ENCODE data around the gene ATP6V0E1.
"Not testable (repeated sequence)": the region's sequence is repeated elsewhere in the genome, so short reads cannot be mapped to it uniquely, and the experiment has no call there.

ATP6V0E1 gene

GRCh38 chr5:173015192-173015591 is 31.6 kb downstream of the ATP6V0E1 start:
- H3K4me2 ChIP-seq (ENCODE audit: low read depth, low read length, poor library complexity, severe bottlenecking), result no peak overlapping the region
- peaks cover 31% of the 10 kb centered on the region; the same call in 1 of the 2 replicates for H4K20me1 ChIP-seq (ENCODE audit: low read depth, low read length)
- H3K27ac ChIP-seq (ENCODE audit: low read depth, low read length), result no peak overlapping the region

DNA sequence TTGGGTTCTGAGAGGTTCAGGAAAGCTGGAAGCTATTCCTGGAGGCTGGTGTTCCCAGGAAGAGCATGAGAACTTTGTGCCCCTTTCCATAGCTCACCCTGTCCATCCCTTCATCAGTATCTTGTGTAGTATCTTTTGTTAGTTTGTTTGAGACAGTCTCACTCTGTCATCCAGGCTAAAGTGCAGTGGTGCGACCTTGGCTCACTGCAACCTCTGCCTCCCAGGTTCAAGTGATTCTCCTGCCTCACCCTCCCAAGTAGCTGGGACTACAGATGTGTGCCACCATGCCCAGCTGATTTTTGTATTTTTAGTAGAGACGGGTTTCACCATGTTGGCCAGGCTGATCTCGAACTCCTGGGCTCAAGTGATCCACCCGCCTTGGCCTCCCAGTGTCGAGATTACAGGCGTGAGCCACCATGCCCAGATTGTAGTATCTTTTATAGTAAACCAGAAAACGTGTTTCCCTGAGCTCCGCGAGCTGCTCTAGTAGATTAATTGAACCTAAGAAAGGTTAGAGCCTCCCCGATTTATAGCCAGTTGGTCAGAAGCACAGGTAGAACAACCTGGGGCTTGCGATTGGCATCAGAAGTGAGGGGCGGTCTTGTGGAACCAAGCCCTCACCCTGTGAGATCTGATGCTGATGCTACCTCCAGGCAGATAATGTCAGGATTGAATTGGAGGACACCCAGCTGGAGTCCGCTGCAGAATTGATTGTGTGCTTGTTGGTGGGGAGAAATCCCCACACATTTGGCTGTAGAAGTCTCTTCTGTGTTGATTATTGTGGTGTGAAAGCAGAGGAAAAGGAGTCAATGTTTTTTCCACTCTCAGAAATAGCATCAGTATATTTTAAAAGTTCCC is 32.3 kb downstream of the ATP6V0E1 start:
- no peak for TF ChIP-seq EZH2phosphoT487 (conservative IDR thresholded peaks at IDR 0.05; ENCODE audit: low read length)
- TF ChIP-seq CTCF (IDR thresholded peaks at IDR 0.05; ENCODE audit: insufficient read depth, low read length, poor library complexity, severe bottlenecking), result no peak
- Histone ChIP-seq H3K9me3 (ENCODE audit: insufficient read depth, low read length) (no peaks in the 10 kb centered on the region), H3K4me3 (ENCODE audit: insufficient read depth, low read length, poor library complexity, severe bottlenecking) (no peak overlapping the region), H3F3A (ENCODE audit: insufficient read depth) (peaks cover 3% of the 10 kb centered on the region; the same call in 1 of the 2 replicates), H3K27ac (ENCODE audit: low read depth, low read length) (no peak overlapping the region), H3K36me3 (ENCODE audit: low read length) (no peaks in the 10 kb centered on the region; the same call in 1 of the 2 replicates), H3K9me2 (replicated peaks; ENCODE audit: insufficient read depth, low read length) (no peaks in the 10 kb centered on the region), H3K79me2 (ENCODE audit: insufficient read depth, low read length) (peaks cover 98% of the 10 kb centered on the region), H3K27me3 (ENCODE audit: low read length) (no peaks in the 10 kb centered on the region), H3K4me2 (ENCODE audit: low read depth, low read length, poor library complexity, severe bottlenecking) (no peak overlapping the region), H3K9ac (ENCODE audit: low read length) (no peak overlapping the region), H2AFZ (ENCODE audit: low read depth, low read length, severe bottlenecking) (no peak overlapping the region), H4K20me1 (ENCODE audit: low read depth, low read length) (peaks cover 31% of the 10 kb centered on the region; the same call in 1 of the 2 replicates)

More at GRCh38 chr5:173015192-173015591, 31.6 kb downstream of the ATP6V0E1 start:
- Histone ChIP-seq H3K9me2 (replicated peaks; ENCODE audit: insufficient read depth, low read length) (no peaks in the 10 kb centered on the region), H3F3A (ENCODE audit: insufficient read depth) (peaks cover 3% of the 10 kb centered on the region; the same call in 1 of the 2 replicates), H3K9ac (ENCODE audit: low read length) (no peak overlapping the region), H3K27me3 (ENCODE audit: low read length) (no peaks in the 10 kb centered on the region), H2AFZ (ENCODE audit: low read depth, low read length, severe bottlenecking) (no peak overlapping the region), H3K79me2 (ENCODE audit: insufficient read depth, low read length) (peaks cover 99% of the 10 kb centered on the region), H3K36me3 (ENCODE audit: low read length) (no peaks in the 10 kb centered on the region; the same call in 1 of the 2 replicates), H3K4me3 (ENCODE audit: insufficient read depth, low read length, poor library complexity, severe bottlenecking) (no peak overlapping the region), H3K9me3 (ENCODE audit: insufficient read depth, low read length) (no peaks in the 10 kb centered on the region)
- TF ChIP-seq EZH2phosphoT487 (conservative IDR thresholded peaks at IDR 0.05; ENCODE audit: low read length), result no peak
- no peak for TF ChIP-seq CTCF (IDR thresholded peaks at IDR 0.05; ENCODE audit: insufficient read depth, low read length, poor library complexity, severe bottlenecking)

GRCh38 chr5:173016598-173017046 is 33.1 kb downstream of the ATP6V0E1 start:
- H3K36me3 ChIP-seq (ENCODE audit: low read length), result no peaks in the 10 kb centered on the region; the same call in 1 of the 2 replicates
- H3K27ac ChIP-seq (ENCODE audit: low read depth, low read length), result no peak overlapping the region

GRCh38 chr5:173017087-173017486 is 33.5 kb downstream of the ATP6V0E1 start:
- H3K27me3 ChIP-seq (ENCODE audit: low read length); H3K9ac ChIP-seq (ENCODE audit: low read length); H2AFZ ChIP-seq (ENCODE audit: low read depth, low read length, severe bottlenecking); H3K4me3 ChIP-seq (ENCODE audit: insufficient read depth, low read length, poor library complexity, severe bottlenecking); H3K9me2 ChIP-seq (replicated peaks; ENCODE audit: insufficient read depth, low read length); H3K36me3 ChIP-seq (ENCODE audit: low read length); H3K4me2 ChIP-seq (ENCODE audit: low read depth, low read length, poor library complexity, severe bottlenecking); H3F3A ChIP-seq (ENCODE audit: insufficient read depth); H3K27ac ChIP-seq (ENCODE audit: low read depth, low read length); H3K9me3 ChIP-seq (ENCODE audit: insufficient read depth, low read length): not testable (repeated sequence)
- Histone ChIP-seq H3K79me2 (ENCODE audit: insufficient read depth, low read length) (peaks cover 92% of the 10 kb centered on the region), H4K20me1 (ENCODE audit: low read depth, low read length) (peaks cover 31% of the 10 kb centered on the region; the same call in 1 of the 2 replicates)

More at GRCh38 chr5:173016598-173017046, 33.1 kb downstream of the ATP6V0E1 start:
- H3K27me3 ChIP-seq (ENCODE audit: low read length), result no peaks in the 10 kb centered on the region
- H3K9ac ChIP-seq (ENCODE audit: low read length), result no peak overlapping the region
- no peak overlapping the region for H3K4me2 ChIP-seq (ENCODE audit: low read depth, low read length, poor library complexity, severe bottlenecking)
- no peaks in the 10 kb centered on the region for H3K9me3 ChIP-seq (ENCODE audit: insufficient read depth, low read length)
- peaks cover 94% of the 10 kb centered on the region for H3K79me2 ChIP-seq (ENCODE audit: insufficient read depth, low read length)
- no peaks in the 10 kb centered on the region for H3K9me2 ChIP-seq (replicated peaks; ENCODE audit: insufficient read depth, low read length)
- peaks cover 31% of the 10 kb centered on the region; the same call in 1 of the 2 replicates for H4K20me1 ChIP-seq (ENCODE audit: low read depth, low read length)
- no peak overlapping the region for H3K4me3 ChIP-seq (ENCODE audit: insufficient read depth, low read length, poor library complexity, severe bottlenecking)
- peaks cover 3% of the 10 kb centered on the region; the same call in 1 of the 2 replicates for H3F3A ChIP-seq (ENCODE audit: insufficient read depth)
- no peak for TF ChIP-seq EZH2phosphoT487 (conservative IDR thresholded peaks at IDR 0.05; ENCODE audit: low read length)
- no peak for TF ChIP-seq CTCF (IDR thresholded peaks at IDR 0.05; ENCODE audit: insufficient read depth, low read length, poor library complexity, severe bottlenecking)
- no peak overlapping the region for H2AFZ ChIP-seq (ENCODE audit: low read depth, low read length, severe bottlenecking)

All from SU-DHL-6 (cell line).